Gastroesophageal sphincter (tissue), 4 donors: ENCODE measurements around the gene OR8D4. TPM values are rescaled to one million over a fixed set of nuclear protein-coding genes. Genes with fewer than 3 reads are reported as not detected.

Experiments used
- ATAC-seq: fragments of 150-250 bp; one replicate; pipeline ENCODE4 v1.9.1; 2016; ENCODE audit warnings: mild to moderate bottlenecking, moderate library complexity
- H3K27ac ChIP-seq, 4 donors: fragments of 200-600 bp; sonication (generic) in 3 of 4; 1 replicate in 3 of 4; 2 replicates in 1 of 4; pipeline ENCODE4 v1.5.1; 2016 to 2019
- H3K27me3 ChIP-seq: fragments of 200-600 bp; sonication (generic); one replicate; pipeline ENCODE4 v1.5.1; 2019
- H3K36me3 ChIP-seq, 2 donors: fragments of 200-600 bp; sonication (generic); one replicate each; pipeline ENCODE4 v1.5.1; 2019; ENCODE audit warnings: control low read depth in 1 of 2
- H3K4me1 ChIP-seq, 3 donors: fragments of 200-600 bp; sonication (generic); 1 replicate in 2 of 3; 2 replicates in 1 of 3; pipeline ENCODE4 v1.5.1; 2016 to 2019; ENCODE audit warnings: control low read depth in 2 of 3
- H3K4me3 ChIP-seq, 2 donors: fragments of 200-600 bp; sonication (generic); one replicate each; pipeline ENCODE4 v1.5.1; 2019; ENCODE audit warnings: mild to moderate bottlenecking in 1 of 2, moderate library complexity in 1 of 2
- H3K9me3 ChIP-seq, 3 donors: fragments of 200-600 bp; sonication (generic); one replicate each; pipeline ENCODE4 v1.5.1; 2017 to 2019; ENCODE audit warnings: control low read depth in 2 of 3
- EP300 ChIP-seq: sonication (generic); formaldehyde crosslinking; IDR thresholded peaks from one replicate; pipeline ENCODE4 v1.6.1; 2017; ENCODE audit warnings: antibody characterized with exemption, mild to moderate bottlenecking
- POLR2A ChIP-seq, 2 donors: fragments of 450-650 bp; IDR thresholded peaks; one replicate each; pipeline ENCODE4 v1.6.1; 2017; ENCODE audit warnings: antibody characterized with exemption in 2 of 2, mild to moderate bottlenecking in 2 of 2, moderate library complexity in 1 of 2
- POLR2AphosphoS5 ChIP-seq: sonication (generic); formaldehyde crosslinking; IDR thresholded peaks from one replicate; pipeline ENCODE4 v1.6.1; 2017; ENCODE audit warnings: antibody characterized with exemption
- WGBS, 2 donors: methylation state at CpG; one replicate each; pipeline ENCODE4 v1.1.5; 2018; ENCODE audit warnings: low coverage in 1 of 2; 5-methylcytosine and 5-hydroxymethylcytosine counted together
- total RNA-seq, 4 donors: library from RNA; depleted of rRNA; stranded (reverse); fragments of >200 nt; gene quantifications; one replicate each; pipeline ENCODE4 v1.1.0, GENCODE V29; 2016
- TF ChIP-seq, protein P1 (sequence below), 4 experiments: fragments of 200-600 bp in 2 of 4; fragments of 450-650 bp in 2 of 4; sonication (generic) in 1 of 4; IDR thresholded peaks; one replicate each; pipeline ENCODE4 v1.5.1; 2017 to 2019; ENCODE audit warnings: antibody characterized with exemption in 4 of 4, mild to moderate bottlenecking in 2 of 4, moderate library complexity in 2 of 4

OR8D4 gene
- total RNA-seq, 4 donors from 2014 or later, result not detected

DNA sequence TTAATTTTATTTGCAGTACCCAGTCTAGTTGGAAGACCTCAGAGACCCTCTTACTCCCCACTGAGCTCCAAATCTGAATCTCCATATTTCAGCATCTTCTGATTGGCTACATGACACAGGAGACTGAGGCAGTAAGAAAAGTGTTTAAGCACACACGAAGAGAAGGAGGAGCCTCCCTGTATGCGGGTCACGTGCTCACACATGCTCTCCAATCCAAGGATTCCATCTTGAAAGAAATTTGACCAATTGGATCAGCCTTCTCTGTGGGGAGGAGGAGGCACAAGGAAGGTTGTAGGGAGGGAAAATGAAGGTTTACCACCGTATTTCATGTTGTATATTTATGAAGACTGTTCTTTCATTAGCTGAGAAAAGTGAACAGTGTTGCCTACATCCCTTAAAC lies 40.4 kb downstream of the OR8D4 start:
- H3K4me1 ChIP-seq, result no peaks in the 10 kb centered on the region
- H3K4me3 ChIP-seq, result no peak overlapping the region
- TF ChIP-seq EP300, result no peak
- no peak overlapping the region for H3K27ac ChIP-seq
- no peaks in the 10 kb centered on the region for H3K27me3 ChIP-seq
- ATAC-seq, result no peak
- 71 to 87% methylated on average over 4 of the region's 4 CpGs for WGBS, 2 donors
- no peaks in the 10 kb centered on the region for H3K36me3 ChIP-seq
- no peaks in the 10 kb centered on the region for H3K9me3 ChIP-seq

DNA sequence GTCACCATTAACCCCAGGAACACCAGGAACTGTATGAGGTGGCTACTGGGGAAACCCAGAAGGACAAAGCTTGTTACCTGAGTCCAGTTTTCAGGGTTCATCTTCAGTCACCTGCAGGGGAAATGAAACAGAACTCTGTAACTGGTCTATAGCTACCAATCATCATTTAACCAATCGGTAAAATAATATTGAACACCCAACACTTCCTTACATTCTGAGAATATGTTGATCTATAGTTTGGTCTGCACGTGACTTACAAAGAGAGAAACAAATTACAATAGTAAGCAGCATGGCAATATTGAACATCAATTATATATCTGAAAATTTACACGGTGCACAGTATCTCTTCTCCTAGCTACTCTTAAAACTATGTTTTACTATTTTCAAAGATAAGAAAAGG lies 41.8 kb downstream of the OR8D4 start, which contains the start of gene OR6T1:
TSS of gene OR6T1 (minus strand) at position 101 of the 400 bp plus-strand sequence. CDS start at position 101, 0 bp downstream.
- Histone ChIP-seq H3K9me3 (no peaks in the 10 kb centered on the region), H3K27ac (no peak within 1 kb of the TSS), H3K36me3 (no peaks in the 10 kb centered on the region), H3K4me1 (no peaks in the 10 kb centered on the region), H3K4me3 (no peak within 1 kb of the TSS), H3K27me3 (no peaks in the 10 kb centered on the region)
- WGBS, 2 donors, result 69 to 79% methylated on average over 3 of the region's 3 CpGs
- TF ChIP-seq, protein P1, sequence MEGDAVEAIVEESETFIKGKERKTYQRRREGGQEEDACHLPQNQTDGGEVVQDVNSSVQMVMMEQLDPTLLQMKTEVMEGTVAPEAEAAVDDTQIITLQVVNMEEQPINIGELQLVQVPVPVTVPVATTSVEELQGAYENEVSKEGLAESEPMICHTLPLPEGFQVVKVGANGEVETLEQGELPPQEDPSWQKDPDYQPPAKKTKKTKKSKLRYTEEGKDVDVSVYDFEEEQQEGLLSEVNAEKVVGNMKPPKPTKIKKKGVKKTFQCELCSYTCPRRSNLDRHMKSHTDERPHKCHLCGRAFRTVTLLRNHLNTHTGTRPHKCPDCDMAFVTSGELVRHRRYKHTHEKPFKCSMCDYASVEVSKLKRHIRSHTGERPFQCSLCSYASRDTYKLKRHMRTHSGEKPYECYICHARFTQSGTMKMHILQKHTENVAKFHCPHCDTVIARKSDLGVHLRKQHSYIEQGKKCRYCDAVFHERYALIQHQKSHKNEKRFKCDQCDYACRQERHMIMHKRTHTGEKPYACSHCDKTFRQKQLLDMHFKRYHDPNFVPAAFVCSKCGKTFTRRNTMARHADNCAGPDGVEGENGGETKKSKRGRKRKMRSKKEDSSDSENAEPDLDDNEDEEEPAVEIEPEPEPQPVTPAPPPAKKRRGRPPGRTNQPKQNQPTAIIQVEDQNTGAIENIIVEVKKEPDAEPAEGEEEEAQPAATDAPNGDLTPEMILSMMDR (IDR thresholded peaks at IDR 0.05), result no peak
- ATAC-seq, result no peak

DNA sequence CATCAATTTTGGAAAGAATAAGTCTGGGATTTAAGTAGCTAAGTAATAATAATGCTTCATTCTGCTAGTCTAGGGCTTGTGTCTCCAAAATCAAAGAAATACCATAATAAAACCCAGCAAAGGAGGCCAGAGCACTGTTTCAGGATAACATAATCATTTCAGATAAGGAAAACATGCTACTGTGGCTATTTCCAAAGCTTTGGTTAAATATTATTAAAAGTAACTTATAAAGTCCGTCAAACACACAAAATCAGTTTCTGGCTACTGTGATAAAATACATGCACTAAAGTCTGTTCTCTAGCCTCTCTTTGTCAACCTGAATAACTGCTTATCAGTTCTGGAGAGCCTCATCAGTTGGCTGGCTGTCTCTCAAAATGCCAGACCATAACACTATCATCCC lies 43.2 kb downstream of the OR8D4 start:
- TF ChIP-seq EP300 (no peak), POLR2AphosphoS5 (no peak), POLR2A (IDR thresholded peaks at IDR 0.05) (no peak)
- TF ChIP-seq, protein P1 (IDR thresholded peaks at IDR 0.05), result no peak
- Histone ChIP-seq H3K4me3 (no peak overlapping the region), H3K27me3 (no peaks in the 10 kb centered on the region), H3K36me3 (no peaks in the 10 kb centered on the region), H3K27ac (no peak overlapping the region), H3K9me3 (no peaks in the 10 kb centered on the region), H3K4me1 (no peaks in the 10 kb centered on the region)
- WGBS, 2 donors, result 18 to 67% methylated on average over 1 of the region's 1 CpG
- ATAC-seq, result no peak

DNA sequence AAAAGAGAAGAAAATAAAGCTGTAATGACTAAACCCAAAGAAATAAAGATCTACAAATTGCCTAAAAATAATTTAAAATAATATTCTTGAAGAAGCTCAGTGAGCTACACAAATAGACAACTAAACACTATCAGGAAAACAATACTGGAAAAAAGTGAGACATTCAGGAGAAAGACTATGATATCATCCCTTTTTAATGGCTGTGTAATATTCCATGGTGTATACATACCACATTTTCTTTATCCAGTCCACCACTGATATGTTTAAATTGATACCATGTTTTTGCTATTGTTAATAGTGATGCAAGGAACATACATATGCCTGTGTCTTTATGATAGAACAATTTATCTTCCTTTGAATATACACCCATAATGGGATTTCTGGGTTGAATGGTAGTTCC lies 54.8 kb downstream of the OR8D4 start:
- ATAC-seq, result no peak
- H3K27me3 ChIP-seq, result no peaks in the 10 kb centered on the region
- no peak overlapping the region for H3K27ac ChIP-seq
- peaks cover 0 to 17% (median 0%) of the 10 kb centered on the region in 3 donors for H3K9me3 ChIP-seq
- H3K36me3 ChIP-seq, result no peaks in the 10 kb centered on the region
- no peak for TF ChIP-seq POLR2A (IDR thresholded peaks at IDR 0.05)
- no peak for TF ChIP-seq POLR2AphosphoS5
- TF ChIP-seq, protein P1 (IDR thresholded peaks at IDR 0.05), result no peak
- TF ChIP-seq EP300, result no peak
- no peak overlapping the region for H3K4me3 ChIP-seq
- H3K4me1 ChIP-seq, result no peaks in the 10 kb centered on the region

Other genes starting within 250 kb of the OR8D4 start
- gene SCN3B, start 247.5 kb upstream of the OR8D4 start, total RNA-seq, result 1 to 10 TPM in 2 of 4 donors, under 1 TPM in 2; 0.31 to 2.7 (median 1.4) TPM
- gene ZNF202, start 160.5 kb upstream of the OR8D4 start, total RNA-seq, result 10 to 100 TPM in 1 of 4 donors, 1 to 10 TPM in 3; 3.6 to 10.4 (median 6.4) TPM
- gene OR6X1, start 147.6 kb upstream of the OR8D4 start, total RNA-seq, result not detected
- gene OR6M1, start 95.8 kb upstream of the OR8D4 start, total RNA-seq, result not detected
- gene TMEM225, start 16.5 kb upstream of the OR8D4 start, total RNA-seq, result not detected
- not detected for gene OR4D5, start 37.5 kb downstream of the OR8D4 start, total RNA-seq
- not detected for gene OR6T1, start 41.7 kb downstream of the OR8D4 start, total RNA-seq
- gene OR10S1, start 75.6 kb downstream of the OR8D4 start, total RNA-seq, result not detected
- not detected for gene OR10G6, start 93.0 kb downstream of the OR8D4 start, total RNA-seq
- gene OR10G4, start 110.8 kb downstream of the OR8D4 start, total RNA-seq, result not detected
- not detected for gene OR10G9, start 120.8 kb downstream of the OR8D4 start, total RNA-seq
- not detected for gene OR10G8, start 124.6 kb downstream of the OR8D4 start, total RNA-seq
- not detected for gene OR10G7, start 139.2 kb downstream of the OR8D4 start, total RNA-seq
- gene VWA5A, start 213.3 kb downstream of the OR8D4 start, total RNA-seq, result 10 to 100 TPM; 13.4 to 23.0 (median 18.6) TPM